Naive thymus-derived CD4-positive, alpha-beta T cell (primary cell): ENCODE measurements around the gene TAX1BP1. TPM values are rescaled to one million over a fixed set of nuclear protein-coding genes. Genes with fewer than 3 reads are reported as not detected.

Experiments used
- ATAC-seq: fragments of 150-1000 bp; cut with Tn5 transposase; 2 replicates; pipeline ENCODE4 v1.10.0; 2021; ENCODE audit warnings: mild to moderate bottlenecking, moderate library complexity
- CTCF ChIA-PET: fragments of 350-600 bp; sonication (Branson Sonifier 250); formaldehyde crosslinking; loops from one replicate; lab custom pipeline; 2021; ENCODE audit warnings: antibody characterized with exemption; lab: Charles Lee
- POLR2A ChIA-PET: fragments of 350-600 bp; sonication (Branson Sonifier 250); formaldehyde crosslinking; loops from one replicate; lab custom pipeline; 2021; ENCODE audit warnings: antibody characterized with exemption, inconsistent platforms; lab: Charles Lee
- DNase-seq, 9 donors: peaks; one replicate each; pipeline versions ENCODE4 v3.0.0 to v3.0.0-alpha.2; 2020 to 2022; ENCODE audit warnings: mixed read lengths in 1 of 9
- H3K27ac ChIP-seq: one replicate; pipeline ENCODE4 v1.7.0; 2013; ENCODE audit warnings: mild to moderate bottlenecking, low read depth, low read length, moderate library complexity
- H3K27me3 ChIP-seq, 2 donors: one replicate each; pipeline ENCODE4 v1.7.0; 2013; ENCODE audit warnings: low read length in 2 of 2, mild to moderate bottlenecking in 2 of 2, moderate library complexity in 2 of 2; ENCODE audit not compliant: control insufficient read depth in 2 of 2, insufficient read depth in 2 of 2
- H3K36me3 ChIP-seq, 3 experiments: 1 replicate in 2 of 3; 2 replicates in 1 of 3; pipeline ENCODE4 v1.7.0; 2013; ENCODE audit warnings: low read length in 3 of 3, mild to moderate bottlenecking in 3 of 3, moderate library complexity in 1 of 3; ENCODE audit not compliant: insufficient read depth in 3 of 3, control insufficient read depth in 2 of 3
- H3K4me1 ChIP-seq, 2 donors: one replicate each; pipeline ENCODE4 v1.7.0; 2013; ENCODE audit warnings: low read length in 2 of 2, mild to moderate bottlenecking in 2 of 2, moderate library complexity in 1 of 2; ENCODE audit not compliant: control insufficient read depth in 2 of 2, insufficient read depth in 2 of 2
- H3K4me3 ChIP-seq: 2 replicates; pipeline ENCODE4 v1.7.0; 2013; ENCODE audit warnings: mild to moderate bottlenecking, low read length
- H3K9me3 ChIP-seq, 3 experiments: 1 replicate in 2 of 3; 2 replicates in 1 of 3; pipeline ENCODE4 v1.7.0; 2013; ENCODE audit warnings: low read length in 3 of 3; ENCODE audit not compliant: control insufficient read depth in 2 of 3
- H3K27ac Mint-ChIP-seq, 9 donors: one replicate each; pipeline ENCODE4 v1.8.0; 2020 to 2022; ENCODE audit warnings: mixed read lengths in 9 of 9, mild to moderate bottlenecking in 8 of 9, moderate library complexity in 5 of 9, inconsistent platforms in 2 of 9
- H3K27me3 Mint-ChIP-seq, 5 donors: one replicate each; pipeline ENCODE4 v1.8.0; 2021 to 2022; ENCODE audit warnings: mixed read lengths in 5 of 5, mild to moderate bottlenecking in 1 of 5
- H3K36me3 Mint-ChIP-seq, 5 donors: one replicate each; pipeline ENCODE4 v1.8.0; 2020 to 2022; ENCODE audit warnings: mixed read lengths in 5 of 5, mild to moderate bottlenecking in 3 of 5, inconsistent platforms in 1 of 5
- H3K4me1 Mint-ChIP-seq, 7 donors: one replicate each; pipeline ENCODE4 v1.8.0; 2020 to 2022; ENCODE audit warnings: mixed read lengths in 7 of 7, mild to moderate bottlenecking in 3 of 7, inconsistent platforms in 1 of 7
- H3K4me3 Mint-ChIP-seq, 10 donors: one replicate each; pipeline ENCODE4 v1.8.0; 2020 to 2022; ENCODE audit warnings: mild to moderate bottlenecking in 10 of 10, mixed read lengths in 10 of 10, moderate library complexity in 6 of 10, inconsistent platforms in 2 of 10
- H3K9me3 Mint-ChIP-seq, 11 donors: one replicate each; pipeline ENCODE4 v1.8.0; 2020 to 2022; ENCODE audit warnings: mixed read lengths in 11 of 11, mild to moderate bottlenecking in 4 of 11, inconsistent platforms in 1 of 11, moderate library complexity in 1 of 11
- intact Hi-C, 2 donors: fragments of 100-400 bp; cut with micrococcal nuclease; formaldehyde crosslinking; loops; one replicate each; pipeline ENCODE4 v1.15.1; 2023
- polyA plus RNA-seq, 2 donors: library from polyadenylated mRNA; unstranded; fragments of 300-500 nt; fragmentation: Illumina TruSeq; gene quantifications; one replicate each; pipeline ENCODE4 v1.2.3, GENCODE V29; 2021
- total RNA-seq, 6 experiments: library from RNA in 5 of 6; stranded (reverse) in 5 of 6; gene quantifications; 1 replicate in 5 of 6; 2 replicates in 1 of 6; pipeline ENCODE4 v1.2.3 and lab custom pipeline; 2021 to 2026

Gene TAX1BP1
- total RNA-seq (100 to 1,000 TPM in 3 of 5 experiments, 10 to 100 TPM in 2; 69.4 to 111 (median 108) TPM), polyA plus RNA-seq (100 to 1,000 TPM; 112 TPM), total RNA-seq (lab: John Stamatoyannopoulos, UW) (130 reads per million, percentile 88 among the genes with 10 or more reads in this experiment)

- no peaks in the 10 kb centered on the region for H3K9me3 ChIP-seq
- intact Hi-C loops = loop anchor here (1.0 to 10.0 kb wide), 12 partner anchors 45 to 1789 kb away; partner anchors contain the start of genes HNRNPA2B1 (in 2 of the 2), JAZF1 (in 2 of the 2), CBX3 (in 1 of the 2) and SNX10 (in 1 of the 2)
- Mint-ChIP-seq H3K4me3 (peak within 1 kb of the TSS; percentile 81 to 99 (median 97)), H3K4me1 (peaks cover 27 to 51% (median 44%) of the 10 kb centered on the region in 7 donors), H3K27me3 (peaks cover 0 to 9% (median 0%) of the 10 kb centered on the region in 5 donors), H3K27ac (peak within 1 kb of the TSS; percentile 76 to 99 (median 93)), H3K36me3 (peaks cover 0 to 6% (median 0%) of the 10 kb centered on the region in 5 donors), H3K9me3 (no peaks in the 10 kb centered on the region)
- peak; percentile 92 to 97 (median 95) for DNase-seq
- peak within 1 kb of the TSS; percentile 87 for H3K27ac ChIP-seq
- peaks cover 0 to 6% (median 0%) of the 10 kb centered on the region in 3 experiments for H3K36me3 ChIP-seq
- POLR2A ChIA-PET = interaction anchor here (0.5 to 3.5 kb wide), 10 partner anchors 30 to 232 kb away, joined by 3 to 42 read pairs (median 4); partner anchors contain the start of gene HIBADH
- H3K4me3 ChIP-seq = peak within 1 kb of the TSS; percentile 91
- CTCF ChIA-PET = interaction anchor here (1.3 kb wide), 1 partner anchor 35 kb away, joined by 4 read pairs; no protein-coding TSS in a partner anchor
- peaks cover 6 to 24% of the 10 kb centered on the region in 2 donors for H3K4me1 ChIP-seq
- peak; percentile 97 for ATAC-seq
- H3K27me3 ChIP-seq = no peaks in the 10 kb centered on the region
Observed at GRCh38 chr7:27739909-27740448, at the start of gene TAX1BP1. Gene TAX1BP1 (plus strand): TSS chr7:27740162. CDS start chr7:27748525, 8,363 bp downstream.

- CTCF ChIA-PET = no interaction called here
- intact Hi-C loops = no loop called here
- peaks cover 0 to 15% (median 5%) of the 10 kb centered on the region in 11 donors for H3K9me3 Mint-ChIP-seq
Observed at GRCh38 chr7:27690649-27691048, 49.3 kb upstream of the TAX1BP1 start.

DNA sequence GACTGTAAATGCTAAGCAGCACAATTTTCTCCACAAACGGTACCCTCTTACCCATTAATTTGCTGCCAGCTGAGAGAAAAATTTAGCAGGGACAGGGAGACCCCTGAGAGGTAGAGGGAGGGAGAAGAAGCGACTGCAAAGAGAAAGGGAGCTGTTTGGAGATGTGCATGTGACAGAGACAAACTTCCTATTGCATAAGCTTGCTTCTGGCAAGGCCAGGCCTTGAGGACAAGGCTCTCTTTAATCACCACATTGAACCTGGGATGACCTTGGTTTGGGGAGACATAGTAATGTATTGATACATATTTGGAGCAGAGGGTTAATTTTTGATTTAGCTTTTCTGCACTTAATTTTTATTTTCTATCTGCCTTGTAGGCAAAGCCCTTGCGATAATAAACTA is 46.2 kb upstream of the TAX1BP1 start:
- ChIA-PET POLR2A (interaction anchor here (0.7 to 0.8 kb wide), 2 partner anchors 9 to 27 kb away, joined by 3 to 4 read pairs; no protein-coding TSS in a partner anchor), CTCF (interaction anchor here (0.7 kb wide), 1 partner anchor 26 kb away, joined by 3 read pairs; no protein-coding TSS in a partner anchor)
- Mint-ChIP-seq H3K9me3 (no peaks in the 10 kb centered on the region), H3K27ac (no peak overlapping the region), H3K4me1 (no peaks in the 10 kb centered on the region), H3K36me3 (no peaks in the 10 kb centered on the region), H3K27me3 (peaks cover 0 to 6% (median 0%) of the 10 kb centered on the region in 5 donors), H3K4me3 (no peak overlapping the region)
- DNase-seq (no peak), ATAC-seq (no peak)
- H3K4me3 ChIP-seq = no peak overlapping the region
- no peaks in the 10 kb centered on the region for H3K9me3 ChIP-seq
- intact Hi-C loops = no loop called here
- H3K27me3 ChIP-seq = no peaks in the 10 kb centered on the region
- H3K4me1 ChIP-seq = no peaks in the 10 kb centered on the region
- H3K27ac ChIP-seq = no peak overlapping the region
- H3K36me3 ChIP-seq = no peaks in the 10 kb centered on the region

More at GRCh38 chr7:27690649-27691048, 49.3 kb upstream of the TAX1BP1 start:
- POLR2A ChIA-PET = no interaction called here
- peaks cover 0 to 8% (median 4%) of the 10 kb centered on the region in 5 donors for H3K36me3 Mint-ChIP-seq
- H3K4me3 Mint-ChIP-seq = no peak overlapping the region
- DNase-seq (no peak), ATAC-seq (no peak)
- no peaks in the 10 kb centered on the region for H3K4me1 Mint-ChIP-seq
- no peak overlapping the region for H3K27ac ChIP-seq
- H3K4me3 ChIP-seq = no peak overlapping the region
- peaks cover 0 to 2% of the 10 kb centered on the region in 2 donors for H3K27me3 ChIP-seq
- H3K36me3 ChIP-seq = no peaks in the 10 kb centered on the region
- H3K4me1 ChIP-seq = no peaks in the 10 kb centered on the region
- peaks cover 0 to 12% (median 12%) of the 10 kb centered on the region in 5 donors for H3K27me3 Mint-ChIP-seq
- no peaks in the 10 kb centered on the region for H3K9me3 ChIP-seq
- H3K27ac Mint-ChIP-seq = no peak overlapping the region

- Histone ChIP-seq H3K27me3 (no peaks in the 10 kb centered on the region), H3K4me3 (no peak overlapping the region), H3K9me3 (no peaks in the 10 kb centered on the region), H3K27ac (no peak overlapping the region), H3K36me3 (no peaks in the 10 kb centered on the region), H3K4me1 (no peaks in the 10 kb centered on the region)
- Mint-ChIP-seq H3K9me3 (no peaks in the 10 kb centered on the region), H3K36me3 (no peaks in the 10 kb centered on the region), H3K27me3 (peaks cover 0 to 3% (median 0%) of the 10 kb centered on the region in 5 donors), H3K4me3 (no peak overlapping the region), H3K27ac (no peak overlapping the region), H3K4me1 (peaks cover 0 to 2% (median 0%) of the 10 kb centered on the region in 7 donors)
- no peak for DNase-seq
- intact Hi-C loops = no loop called here
- CTCF ChIA-PET = no interaction called here
- ATAC-seq = no peak
- POLR2A ChIA-PET = no interaction called here
Observed at GRCh38 chr7:27695096-27695495, 44.9 kb upstream of the TAX1BP1 start.

DNA sequence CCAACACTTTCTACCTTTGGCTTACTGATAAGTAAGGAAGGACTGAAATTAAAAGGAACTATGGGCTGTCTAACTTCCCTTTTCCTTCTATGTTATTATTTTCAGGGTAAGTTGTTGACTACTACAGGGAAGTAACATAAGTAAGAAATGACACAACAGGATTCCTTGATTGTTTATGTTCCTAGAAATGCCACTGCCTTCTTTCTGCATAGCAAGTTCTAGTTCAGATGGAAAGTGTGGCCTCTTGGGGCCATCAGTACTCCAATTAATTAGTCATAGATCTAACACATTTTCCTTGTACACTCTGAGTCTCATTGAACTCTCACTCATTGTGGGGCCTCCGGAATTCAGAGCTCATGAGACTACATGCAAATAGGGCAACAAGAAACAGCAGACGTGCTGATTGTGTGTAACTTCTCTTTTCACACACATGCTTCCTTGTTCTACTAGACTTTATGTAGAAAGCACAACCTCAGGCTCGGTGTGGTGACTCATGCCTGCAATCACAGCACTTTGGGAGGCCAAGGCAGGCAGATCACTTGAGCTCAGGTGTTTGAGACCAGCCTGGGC is 42.0 kb upstream of the TAX1BP1 start:
- Mint-ChIP-seq H3K27me3 (peaks cover 7 to 10% (median 7%) of the 10 kb centered on the region in 5 donors), H3K4me3 (no peak overlapping the region), H3K36me3 (no peaks in the 10 kb centered on the region), H3K9me3 (no peaks in the 10 kb centered on the region), H3K4me1 (peaks cover 0 to 2% (median 0%) of the 10 kb centered on the region in 7 donors), H3K27ac (no peak overlapping the region)
- CTCF ChIA-PET = no interaction called here
- H3K4me3 ChIP-seq = no peak overlapping the region
- no peak overlapping the region for H3K27ac ChIP-seq
- DNase-seq (no peak), ATAC-seq (peak; percentile 83)
- H3K27me3 ChIP-seq = peaks cover 0 to 5% of the 10 kb centered on the region in 2 donors
- H3K36me3 ChIP-seq = no peaks in the 10 kb centered on the region
- no peaks in the 10 kb centered on the region for H3K9me3 ChIP-seq
- no peaks in the 10 kb centered on the region for H3K4me1 ChIP-seq
- intact Hi-C loops = no loop called here
- POLR2A ChIA-PET = no interaction called here

DNA sequence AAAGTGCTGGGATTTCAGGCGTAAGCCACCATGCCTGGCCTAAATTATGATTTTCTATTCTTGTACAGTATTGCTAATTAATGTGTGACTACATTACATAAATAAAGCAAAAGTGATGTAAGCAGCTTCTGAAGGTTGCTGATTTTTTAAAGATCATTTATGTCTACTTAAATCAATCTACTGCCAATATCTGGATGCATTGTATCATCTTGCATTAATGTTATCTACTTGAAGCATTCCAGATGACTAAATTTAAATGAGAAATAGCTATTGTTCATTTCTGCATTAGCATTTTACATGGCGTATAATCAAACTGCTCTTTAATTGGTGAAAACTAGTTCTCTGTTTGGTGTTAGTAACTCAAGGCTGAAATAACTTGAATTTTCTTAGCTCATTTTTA is 40.2 kb upstream of the TAX1BP1 start:
- Histone ChIP-seq H3K4me1 (no peaks in the 10 kb centered on the region), H3K27me3 (peaks cover 0 to 5% of the 10 kb centered on the region in 2 donors), H3K27ac (no peak overlapping the region), H3K4me3 (no peak overlapping the region), H3K9me3 (no peaks in the 10 kb centered on the region), H3K36me3 (no peaks in the 10 kb centered on the region)
- no peaks in the 10 kb centered on the region for H3K9me3 Mint-ChIP-seq
- no peak overlapping the region for H3K27ac Mint-ChIP-seq
- H3K36me3 Mint-ChIP-seq = no peaks in the 10 kb centered on the region
- intact Hi-C loops = no loop called here
- ChIA-PET CTCF (interaction anchor here (1.1 kb wide), 1 partner anchor 13 kb away, joined by 3 read pairs; no protein-coding TSS in a partner anchor), POLR2A (no interaction called here)
- H3K4me1 Mint-ChIP-seq = peaks cover 0 to 2% (median 0%) of the 10 kb centered on the region in 7 donors
- DNase-seq (no peak), ATAC-seq (no peak)
- no peak overlapping the region for H3K4me3 Mint-ChIP-seq
- peaks cover 7 to 14% (median 10%) of the 10 kb centered on the region in 5 donors for H3K27me3 Mint-ChIP-seq
